Measurements from ENCODE around the gene TK1.

Gene TK1

GRCh38 chr17:78131172-78132083 is 55.4 kb downstream of the TK1 start:
- peaks cover 50% of the 10 kb centered on the region for H3K36me3 Mint-ChIP-seq (ENCODE audit: low read depth)
- peak overlapping the region; percentile 98 for H3K4me3 Mint-ChIP-seq
- peak overlapping the region; percentile 98 for H3K27ac Mint-ChIP-seq
- no peaks in the 10 kb centered on the region for H3K27me3 Mint-ChIP-seq (ENCODE audit: low read depth)
- H3K4me1 Mint-ChIP-seq (ENCODE audit: low read depth): peaks cover 47% of the 10 kb centered on the region
- H3K9me3 Mint-ChIP-seq: no peaks in the 10 kb centered on the region

GRCh38 chr17:78130437-78131101 is 56.3 kb downstream of the TK1 start, which contains the start of gene TMC8:
TMC8 (plus strand) TSS chr17:78130771; CDS start chr17:78131589, 818 bp downstream.
- no peaks in the 10 kb centered on the region for H3K9me3 Mint-ChIP-seq
- peaks cover 46% of the 10 kb centered on the region for H3K4me1 Mint-ChIP-seq (ENCODE audit: low read depth)
- no peaks in the 10 kb centered on the region for H3K27me3 Mint-ChIP-seq (ENCODE audit: low read depth)
- H3K27ac Mint-ChIP-seq: peak within 1 kb of the TSS; percentile 98
- peaks cover 46% of the 10 kb centered on the region for H3K36me3 Mint-ChIP-seq (ENCODE audit: low read depth)
- H3K4me3 Mint-ChIP-seq: peak within 1 kb of the TSS; percentile 98

GRCh38 chr17:78130090-78130436 is 56.8 kb downstream of the TK1 start:
- Mint-ChIP-seq H3K27ac (peak overlapping the region; percentile 98), H3K9me3 (no peaks in the 10 kb centered on the region), H3K4me3 (peak overlapping the region; percentile 98), H3K36me3 (ENCODE audit: low read depth) (peaks cover 44% of the 10 kb centered on the region), H3K27me3 (ENCODE audit: low read depth) (no peaks in the 10 kb centered on the region), H3K4me1 (ENCODE audit: low read depth) (peaks cover 43% of the 10 kb centered on the region)

- Mint-ChIP-seq H3K36me3 (ENCODE audit: low read depth) (peaks cover 39% of the 10 kb centered on the region), H3K9me3 (no peaks in the 10 kb centered on the region), H3K4me1 (ENCODE audit: low read depth) (peaks cover 40% of the 10 kb centered on the region), H3K27me3 (ENCODE audit: low read depth) (no peaks in the 10 kb centered on the region), H3K27ac (peak overlapping the region; percentile 98), H3K4me3 (peak overlapping the region; percentile 98)
These were observed 57.3 kb downstream of the TK1 start for GRCh38 chr17:78129351-78130089.

GRCh38 chr17:78128551-78129350 is 58.1 kb downstream of the TK1 start, which contains the start of gene TMC6:
TMC6 (minus strand) TSS chr17:78128755; CDS start chr17:78126832, 1,923 bp downstream.
- H3K4me1 Mint-ChIP-seq (ENCODE audit: low read depth): peaks cover 35% of the 10 kb centered on the region

GRCh38 chr17:78127888-78128550 is 58.8 kb downstream of the TK1 start:
- Mint-ChIP-seq H3K36me3 (ENCODE audit: low read depth) (peaks cover 36% of the 10 kb centered on the region), H3K27me3 (ENCODE audit: low read depth) (no peaks in the 10 kb centered on the region), H3K9me3 (no peaks in the 10 kb centered on the region), H3K4me3 (peak overlapping the region; percentile 88), H3K27ac (peak overlapping the region; percentile 82), H3K4me1 (ENCODE audit: low read depth) (peaks cover 38% of the 10 kb centered on the region)

More at GRCh38 chr17:78128551-78129350, 58.1 kb downstream of the TK1 start, which contains the start of gene TMC6:
- peak within 1 kb of the TSS; percentile 98 for H3K4me3 Mint-ChIP-seq
- peak within 1 kb of the TSS; percentile 98 for H3K27ac Mint-ChIP-seq
- H3K27me3 Mint-ChIP-seq (ENCODE audit: low read depth): no peaks in the 10 kb centered on the region
- H3K36me3 Mint-ChIP-seq (ENCODE audit: low read depth): peaks cover 36% of the 10 kb centered on the region
- no peaks in the 10 kb centered on the region for H3K9me3 Mint-ChIP-seq

- Mint-ChIP-seq H3K9me3 (no peaks in the 10 kb centered on the region), H3K27me3 (ENCODE audit: low read depth) (no peaks in the 10 kb centered on the region), H3K27ac (peak overlapping the region; percentile 82), H3K36me3 (ENCODE audit: low read depth) (peaks cover 38% of the 10 kb centered on the region), H3K4me3 (peak overlapping the region; percentile 88), H3K4me1 (ENCODE audit: low read depth) (peaks cover 40% of the 10 kb centered on the region)
These were observed 59.5 kb downstream of the TK1 start for GRCh38 chr17:78127239-78127887.

- Mint-ChIP-seq H3K4me3 (peak overlapping the region; percentile 88), H3K4me1 (ENCODE audit: low read depth) (peaks cover 43% of the 10 kb centered on the region), H3K27me3 (ENCODE audit: low read depth) (no peaks in the 10 kb centered on the region), H3K36me3 (ENCODE audit: low read depth) (peaks cover 38% of the 10 kb centered on the region), H3K9me3 (no peaks in the 10 kb centered on the region), H3K27ac (peak overlapping the region; percentile 82)
These were observed 60.0 kb downstream of the TK1 start for GRCh38 chr17:78126895-78127238.

GRCh38 chr17:78125976-78126894 is 60.6 kb downstream of the TK1 start:
- H3K9me3 Mint-ChIP-seq: no peaks in the 10 kb centered on the region
- H3K27me3 Mint-ChIP-seq (ENCODE audit: low read depth): no peaks in the 10 kb centered on the region
- H3K27ac Mint-ChIP-seq: peak overlapping the region; percentile 68
- peak overlapping the region; percentile 88 for H3K4me3 Mint-ChIP-seq
- peaks cover 47% of the 10 kb centered on the region for H3K4me1 Mint-ChIP-seq (ENCODE audit: low read depth)
- peaks cover 43% of the 10 kb centered on the region for H3K36me3 Mint-ChIP-seq (ENCODE audit: low read depth)

GRCh38 chr17:78125138-78125913 is 61.5 kb downstream of the TK1 start:
- peak overlapping the region; percentile 88 for H3K4me3 Mint-ChIP-seq
- no peaks in the 10 kb centered on the region for H3K27me3 Mint-ChIP-seq (ENCODE audit: low read depth)
- peaks cover 46% of the 10 kb centered on the region for H3K36me3 Mint-ChIP-seq (ENCODE audit: low read depth)
- peak overlapping the region; percentile 26 for H3K27ac Mint-ChIP-seq
- no peaks in the 10 kb centered on the region for H3K9me3 Mint-ChIP-seq
- H3K4me1 Mint-ChIP-seq (ENCODE audit: low read depth): peaks cover 49% of the 10 kb centered on the region

- H3K27ac Mint-ChIP-seq: peak overlapping the region; percentile 26
These were observed 62.1 kb downstream of the TK1 start for GRCh38 chr17:78124836-78125137.

More at GRCh38 chr17:78124836-78125137, 62.1 kb downstream of the TK1 start:
- H3K36me3 Mint-ChIP-seq (ENCODE audit: low read depth): peaks cover 48% of the 10 kb centered on the region
- H3K9me3 Mint-ChIP-seq: no peaks in the 10 kb centered on the region
- peak overlapping the region; percentile 48 for H3K4me3 Mint-ChIP-seq
- no peaks in the 10 kb centered on the region for H3K27me3 Mint-ChIP-seq (ENCODE audit: low read depth)
- peaks cover 44% of the 10 kb centered on the region for H3K4me1 Mint-ChIP-seq (ENCODE audit: low read depth)
